HG03520 (cell line): ENCODE data around the gene TMEM222.

Experiments used
- ATAC-seq: cut with Tn5 transposase; IDR thresholded peaks from one replicate; pipeline ENCODE4 v1.9.1; 2021; ENCODE audit warnings: mild to moderate bottlenecking, moderate library complexity; ENCODE audit not compliant: unreplicated experiment

The TMEM222 gene

GRCh38 chr1:27358038-27358927 lies 36.3 kb downstream of the TMEM222 start:
- ATAC-seq, result no peak

GRCh38 chr1:27358928-27359313 lies 37.0 kb downstream of the TMEM222 start:
- no peak for ATAC-seq

- no peak for ATAC-seq
These were observed 37.8 kb downstream of the TMEM222 start for GRCh38 chr1:27359822-27360158.

GRCh38 chr1:27360159-27361043 lies 38.4 kb downstream of the TMEM222 start:
- ATAC-seq, result no peak

GRCh38 chr1:27361044-27361402 lies 39.1 kb downstream of the TMEM222 start:
- ATAC-seq, result no peak

GRCh38 chr1:27361553-27361952 lies 39.6 kb downstream of the TMEM222 start:
- ATAC-seq, result no peak

- ATAC-seq, result no peak
These were observed 42.1 kb downstream of the TMEM222 start for GRCh38 chr1:27363766-27364695.

- ATAC-seq, result no peak
These were observed 42.9 kb downstream of the TMEM222 start for GRCh38 chr1:27364696-27365371.

GRCh38 chr1:27365372-27366112 lies 43.6 kb downstream of the TMEM222 start:
- no peak for ATAC-seq

GRCh38 chr1:27366113-27366410 lies 44.1 kb downstream of the TMEM222 start:
- no peak for ATAC-seq

GRCh38 chr1:27366411-27367159 lies 44.6 kb downstream of the TMEM222 start, which contains the start of gene MAP3K6:
Gene MAP3K6 (minus strand): TSS chr1:27366961. CDS start chr1:27366597, 364 bp downstream.
- no peak for ATAC-seq

- no peak for ATAC-seq
These were observed 45.2 kb downstream of the TMEM222 start for GRCh38 chr1:27367160-27367650.

- ATAC-seq, result no peak
These were observed 47.1 kb downstream of the TMEM222 start for GRCh38 chr1:27368869-27369582.

GRCh38 chr1:27372022-27372807 lies 50.3 kb downstream of the TMEM222 start:
- ATAC-seq, result no peak

GRCh38 chr1:27372808-27373690 lies 51.1 kb downstream of the TMEM222 start:
- ATAC-seq, result no peak

- no peak for ATAC-seq
These were observed 52.6 kb downstream of the TMEM222 start, which contains the start of gene FCN3 for GRCh38 chr1:27374362-27375086. Gene FCN3 (minus strand): TSS chr1:27374824. CDS start chr1:27374818, 6 bp downstream.
